ENCODE results near the gene ZNF493.

ZNF493 gene

DNA sequence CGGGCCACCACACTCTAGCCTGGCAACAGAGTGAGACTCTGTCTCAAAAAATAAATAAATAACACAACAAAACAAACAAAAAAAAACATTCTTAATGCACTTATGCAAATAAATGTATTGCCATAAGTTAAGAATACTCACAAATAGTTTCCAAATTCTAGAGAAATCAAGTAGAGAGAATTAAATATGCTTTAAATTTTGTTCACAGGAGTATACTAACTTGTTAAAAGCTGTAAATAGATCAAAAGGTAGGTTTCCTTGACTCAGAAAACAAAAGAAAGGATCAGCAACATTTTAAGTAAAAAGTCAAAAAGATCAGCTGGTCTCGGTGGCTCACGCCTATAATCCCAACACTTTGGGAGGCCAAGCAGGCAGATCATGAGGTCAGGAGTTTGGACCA, 58.0 kb downstream of the ZNF493 start:
- no peak for DNase-seq (ENCODE audit: low read depth)
- H3K4me3 ChIP-seq (ENCODE audit: low read depth, low read length), result no peak overlapping the region
- in situ Hi-C loops (cut with HindIII; ENCODE audit: low sequenced_read_pairs), result no loop called here
- no peak for TF ChIP-seq CTCF (IDR thresholded peaks at IDR 0.05; ENCODE audit: low read depth, low read length, missing control alignments)

GRCh38 chr19:21460686-21461085, 63.8 kb downstream of the ZNF493 start:
- no peak overlapping the region for H3K4me3 ChIP-seq (ENCODE audit: low read depth, low read length)
- TF ChIP-seq CTCF (IDR thresholded peaks at IDR 0.05; ENCODE audit: low read depth, low read length, missing control alignments), result no peak
- in situ Hi-C loops (cut with HindIII; ENCODE audit: low sequenced_read_pairs), result no loop called here
- no peak for DNase-seq (ENCODE audit: low read depth)

DNA sequence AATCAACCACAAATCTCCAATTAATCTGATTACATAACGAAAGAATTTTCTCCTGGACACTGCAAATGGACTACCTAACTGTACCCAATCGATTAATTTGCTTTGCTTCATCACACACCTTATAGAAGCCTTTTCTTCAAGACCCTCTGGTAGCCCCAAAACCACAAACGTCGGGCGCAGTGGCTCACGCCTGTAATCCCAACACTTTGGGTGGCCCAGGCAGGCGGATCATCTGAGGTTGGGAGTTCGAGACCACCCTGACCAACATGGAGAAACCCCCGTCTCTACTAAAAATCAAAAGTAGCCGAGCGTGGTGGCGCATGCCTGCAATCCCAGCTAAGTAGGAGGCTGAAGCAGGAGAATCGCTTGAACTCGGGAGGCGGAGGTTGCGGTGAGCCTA, 65.6 kb downstream of the ZNF493 start:
- no peak for DNase-seq (ENCODE audit: low read depth)
- in situ Hi-C loops (cut with HindIII; ENCODE audit: low sequenced_read_pairs), result no loop called here
- TF ChIP-seq CTCF (IDR thresholded peaks at IDR 0.05; ENCODE audit: low read depth, low read length, missing control alignments), result no peak
- no peak overlapping the region for H3K4me3 ChIP-seq (ENCODE audit: low read depth, low read length)

- DNase-seq (ENCODE audit: low read depth), result no peak
- no peak for TF ChIP-seq CTCF (IDR thresholded peaks at IDR 0.05; ENCODE audit: low read depth, low read length, missing control alignments)
- H3K4me3 ChIP-seq (ENCODE audit: low read depth, low read length), result peak overlapping the region; percentile 36
- in situ Hi-C loops (cut with HindIII; ENCODE audit: low sequenced_read_pairs), result no loop called here
These were observed 66.6 kb downstream of the ZNF493 start for GRCh38 chr19:21463449-21464105.

DNA sequence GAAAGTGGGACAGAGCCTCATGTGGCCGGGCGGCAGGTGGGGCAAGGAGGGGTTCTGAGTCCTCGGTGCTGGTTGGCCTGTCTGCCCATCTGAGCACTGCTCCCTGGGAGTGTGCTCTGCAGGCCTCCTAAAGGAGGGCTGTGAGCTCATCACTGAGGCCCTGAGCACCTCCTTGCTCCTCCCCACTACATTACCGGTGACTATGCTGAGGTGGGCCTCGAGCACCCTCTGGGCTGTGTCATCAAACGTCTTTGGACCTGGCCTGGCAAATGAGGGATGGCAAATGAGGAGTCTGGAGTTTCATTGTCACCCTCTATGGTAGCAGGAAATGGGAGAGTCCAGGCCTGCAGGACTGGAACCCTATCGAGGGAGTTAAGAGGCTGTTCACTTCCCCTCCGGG, 69.7 kb downstream of the ZNF493 start:
- no peak for DNase-seq (ENCODE audit: low read depth)
- no peak overlapping the region for H3K4me3 ChIP-seq (ENCODE audit: low read depth, low read length)
- in situ Hi-C loops (cut with HindIII; ENCODE audit: low sequenced_read_pairs), result no loop called here
- no peak for TF ChIP-seq CTCF (IDR thresholded peaks at IDR 0.05; ENCODE audit: low read depth, low read length, missing control alignments)

- DNase-seq (ENCODE audit: low read depth), result no peak
- H3K4me3 ChIP-seq (ENCODE audit: low read depth, low read length), result no peak overlapping the region
- TF ChIP-seq CTCF (IDR thresholded peaks at IDR 0.05; ENCODE audit: low read depth, low read length, missing control alignments), result no peak
- in situ Hi-C loops (cut with HindIII; ENCODE audit: low sequenced_read_pairs), result no loop called here
These were observed 71.9 kb downstream of the ZNF493 start for GRCh38 chr19:21468791-21469190.
